Muscle of leg (tissue), 11 donors: Measurements from ENCODE around the gene LRP5. TPM values are rescaled to one million over a fixed set of nuclear protein-coding genes. Genes with fewer than 3 reads are reported as not detected.
"Not testable (repeated sequence)": the region's sequence is repeated elsewhere in the genome, so short reads cannot be mapped to it uniquely, and the experiment has no call there.

ENCODE experiments used
- DNase-seq: peaks from one replicate; pipeline ENCODE4 v3.0.0; 2013
- H3K27ac ChIP-seq: one replicate; pipeline ENCODE4 v1.5.1; 2013; ENCODE audit warnings: mild to moderate bottlenecking, low read length, control low read depth
- H3K27me3 ChIP-seq: one replicate; pipeline ENCODE4 v1.6.1; 2013; ENCODE audit warnings: low read length; ENCODE audit not compliant: control insufficient read depth, insufficient read depth
- H3K36me3 ChIP-seq: one replicate; pipeline ENCODE4 v1.6.1; 2013; ENCODE audit warnings: low read length; ENCODE audit not compliant: control insufficient read depth, insufficient read depth
- H3K4me1 ChIP-seq: one replicate; pipeline ENCODE4 v1.6.1; 2013; ENCODE audit warnings: low read length; ENCODE audit not compliant: control insufficient read depth, insufficient read depth
- H3K4me3 ChIP-seq: one replicate; pipeline ENCODE4 v1.5.1; 2013; ENCODE audit warnings: low read length, control low read depth
- H3K9me3 ChIP-seq: replicated peaks from 2 replicates; pipeline ENCODE4 v1.6.1; 2013; ENCODE audit warnings: low read depth, low read length; ENCODE audit not compliant: control insufficient read depth
- WGBS: methylation state at CpG from one replicate; pipeline ENCODE4 v1.1.5; 2013; ENCODE audit warnings: missing lambda C conversion rate; ENCODE audit not compliant: insufficient coverage; 5-methylcytosine and 5-hydroxymethylcytosine counted together
- polyA plus RNA-seq, 8 donors: library from polyadenylated mRNA; unstranded; fragments of 120-200 nt; gene quantifications; one replicate each; pipeline versions ENCODE4 v1.2.1 to v1.2.3, GENCODE V29; 2013; ENCODE audit warnings: inconsistent platforms in 1 of 8, low replicate concordance in 1 of 8; ENCODE audit not compliant: insufficient read length in 8 of 8, insufficient read depth in 1 of 8
- total RNA-seq: library from RNA; stranded (reverse); fragments of 120-200 nt; gene quantifications from one replicate; pipeline ENCODE4 v1.2.4, GENCODE V29; 2013

Gene LRP5
- total and polyA plus RNA-seq, 9 donors: 30.9 to 70.0 (median 65.1) TPM

GRCh38 chr11:68425866-68426380, 113.5 kb downstream of the LRP5 start:
- Histone ChIP-seq H3K36me3 (peaks cover 70% of the 10 kb centered on the region), H3K27me3 (no peaks in the 10 kb centered on the region), H3K27ac (no peak overlapping the region), H3K4me1 (peaks cover 32% of the 10 kb centered on the region), H3K4me3 (no peak overlapping the region), H3K9me3 (peaks cover 10% of the 10 kb centered on the region)
- WGBS: 90% methylated on average over 15 of the region's 21 CpGs
- no peak for DNase-seq

GRCh38 chr11:68429661-68430060, 117.3 kb downstream of the LRP5 start:
- no peak overlapping the region for H3K27ac ChIP-seq
- peaks cover 38% of the 10 kb centered on the region for H3K4me1 ChIP-seq
- H3K27me3 ChIP-seq: no peaks in the 10 kb centered on the region
- DNase-seq: no peak
- peaks cover 10% of the 10 kb centered on the region for H3K9me3 ChIP-seq
- H3K4me3 ChIP-seq: no peak overlapping the region
- WGBS: 83% methylated on average over 1 of the region's 3 CpGs
- peaks cover 73% of the 10 kb centered on the region for H3K36me3 ChIP-seq

- Histone ChIP-seq H3K27ac (no peak overlapping the region), H3K4me3 (no peak overlapping the region), H3K36me3 (peaks cover 73% of the 10 kb centered on the region), H3K27me3 (no peaks in the 10 kb centered on the region), H3K9me3 (peaks cover 10% of the 10 kb centered on the region), H3K4me1 (peaks cover 31% of the 10 kb centered on the region)
- no CpG with 5 or more reads among the region's 5 CpGs for WGBS
- no peak for DNase-seq
These were observed 118.0 kb downstream of the LRP5 start for GRCh38 chr11:68430384-68430783.

- no peak overlapping the region for H3K4me3 ChIP-seq
- WGBS: 83% methylated on average over 2 of the region's 3 CpGs
These were observed 118.4 kb downstream of the LRP5 start for GRCh38 chr11:68430801-68431200.

GRCh38 chr11:68431984-68432645, 119.7 kb downstream of the LRP5 start:
- 51% methylated on average over 22 of the region's 24 CpGs for WGBS
- Histone ChIP-seq H3K4me1 (peaks cover 36% of the 10 kb centered on the region), H3K4me3 (no peak overlapping the region), H3K27me3 (no peaks in the 10 kb centered on the region), H3K36me3 (peaks cover 69% of the 10 kb centered on the region), H3K27ac (peak overlapping the region; percentile 69), H3K9me3 (peaks cover 10% of the 10 kb centered on the region)
- DNase-seq: peak; percentile 67

More at GRCh38 chr11:68430801-68431200, 118.4 kb downstream of the LRP5 start:
- Histone ChIP-seq H3K27ac (no peak overlapping the region), H3K27me3 (no peaks in the 10 kb centered on the region), H3K36me3 (peaks cover 72% of the 10 kb centered on the region), H3K9me3 (peaks cover 10% of the 10 kb centered on the region), H3K4me1 (peaks cover 29% of the 10 kb centered on the region)
- no peak for DNase-seq

GRCh38 chr11:68432874-68433273, 120.5 kb downstream of the LRP5 start:
- Histone ChIP-seq H3K36me3 (peaks cover 70% of the 10 kb centered on the region), H3K4me3 (no peak overlapping the region), H3K27ac (peak overlapping the region; percentile 69), H3K9me3 (peaks cover 10% of the 10 kb centered on the region), H3K27me3 (no peaks in the 10 kb centered on the region), H3K4me1 (peaks cover 43% of the 10 kb centered on the region)
- WGBS: 66% methylated on average over 17 of the region's 17 CpGs
- DNase-seq: peak; percentile 46

- peaks cover 45% of the 10 kb centered on the region for H3K4me1 ChIP-seq
- H3K27me3 ChIP-seq: no peaks in the 10 kb centered on the region
- 89% methylated on average over 28 of the region's 31 CpGs for WGBS
- peaks cover 10% of the 10 kb centered on the region for H3K9me3 ChIP-seq
- H3K36me3 ChIP-seq: peaks cover 70% of the 10 kb centered on the region
- no peak overlapping the region for H3K27ac ChIP-seq
- DNase-seq: no peak
- no peak overlapping the region for H3K4me3 ChIP-seq
These were observed 121.2 kb downstream of the LRP5 start for GRCh38 chr11:68433541-68433940.

- Histone ChIP-seq H3K36me3 (peaks cover 72% of the 10 kb centered on the region), H3K4me1 (peaks cover 51% of the 10 kb centered on the region)
- not testable (repeated sequence) for H3K27me3 ChIP-seq, DNase-seq, H3K9me3 ChIP-seq, H3K4me3 ChIP-seq, H3K27ac ChIP-seq
- 95% methylated on average over 3 of the region's 5 CpGs for WGBS
These were observed 121.8 kb downstream of the LRP5 start for GRCh38 chr11:68434159-68434558.

- 87% methylated on average over 10 of the region's 16 CpGs for WGBS
- H3K27me3 ChIP-seq: no peaks in the 10 kb centered on the region
- no peaks in the 10 kb centered on the region for H3K9me3 ChIP-seq
- H3K36me3 ChIP-seq: peaks cover 71% of the 10 kb centered on the region
- H3K27ac ChIP-seq: no peak overlapping the region
- H3K4me3 ChIP-seq: no peak overlapping the region
- no peak for DNase-seq
- peaks cover 62% of the 10 kb centered on the region for H3K4me1 ChIP-seq
These were observed 123.9 kb downstream of the LRP5 start for GRCh38 chr11:68436162-68436888.
